HG03442 (cell line): ENCODE measurements around the gene CAPN8.
A peak's percentile ranks its signal among the peaks of the same experiment; 100 is the strongest.

ENCODE experiments used
- ATAC-seq: cut with Tn5 transposase; IDR thresholded peaks from one replicate; pipeline ENCODE4 v1.9.1; 2021; ENCODE audit warnings: mild to moderate bottlenecking, moderate library complexity; ENCODE audit not compliant: unreplicated experiment

CAPN8 gene

DNA sequence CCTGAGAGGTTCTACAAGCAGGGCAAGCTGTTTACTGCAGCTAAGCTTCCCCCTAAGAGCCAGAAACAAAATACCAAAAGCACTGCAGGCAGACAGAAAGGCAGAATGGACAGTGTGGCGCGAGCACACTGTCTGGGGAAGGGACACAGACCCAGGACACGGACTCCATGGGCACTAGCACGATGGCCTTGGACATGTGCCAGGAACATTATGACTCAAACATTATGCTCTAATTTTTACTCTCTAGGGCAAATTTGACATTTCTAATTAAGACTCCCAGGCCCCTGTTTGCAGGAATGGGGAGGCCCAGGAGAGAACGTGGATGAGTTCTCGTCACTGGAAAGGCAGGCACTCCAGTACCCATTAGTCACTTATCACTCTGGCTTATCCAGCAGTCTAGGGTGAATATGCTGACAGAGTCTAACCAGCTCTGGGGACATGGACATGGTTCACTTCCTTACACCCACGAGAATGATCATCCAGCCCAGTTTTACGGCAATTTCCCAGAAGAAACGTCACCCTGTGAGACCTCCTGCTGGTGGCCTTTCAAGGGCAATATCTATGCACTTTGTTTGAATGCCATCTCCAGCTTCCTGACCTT, 45.1 kb downstream of the CAPN8 start:
- ATAC-seq, result no peak

GRCh38 chr1:223618680-223619079, 46.8 kb downstream of the CAPN8 start:
- ATAC-seq, result no peak

DNA sequence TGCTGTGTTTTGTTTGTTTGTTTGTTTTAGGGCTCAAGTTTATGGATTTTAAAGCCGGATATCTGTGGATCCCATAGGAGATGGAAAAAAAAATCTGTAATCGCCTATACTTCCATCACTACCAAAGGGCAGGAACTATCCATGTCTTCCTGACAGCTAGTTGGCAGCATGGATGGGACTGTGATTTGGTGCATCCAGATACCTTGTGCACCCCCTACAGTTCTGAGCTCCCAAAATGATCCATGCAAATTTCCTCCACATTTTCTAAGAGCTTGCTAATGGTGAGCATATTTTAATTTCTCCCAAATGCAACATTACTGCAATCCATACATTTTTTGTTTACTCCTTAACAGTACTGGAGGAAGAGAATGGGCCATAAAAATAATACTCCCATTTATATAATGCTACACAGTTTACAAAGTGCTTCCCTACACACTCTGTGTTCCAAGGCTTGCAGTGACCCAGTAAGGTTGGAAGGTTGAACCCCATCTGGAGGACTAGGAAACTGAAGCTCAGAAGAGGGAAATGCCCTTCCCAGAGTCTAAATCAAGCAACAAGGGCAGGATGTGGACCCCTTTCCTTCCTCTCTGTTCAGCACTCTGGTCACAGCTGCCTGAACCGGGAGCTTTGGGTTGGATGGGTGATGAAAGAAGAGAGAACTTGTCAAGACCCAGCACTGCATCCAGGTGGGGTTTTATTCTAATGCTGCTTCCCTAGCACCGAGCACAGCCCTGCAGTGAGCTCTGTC, 48.0 kb downstream of the CAPN8 start:
- ATAC-seq, result no peak

DNA sequence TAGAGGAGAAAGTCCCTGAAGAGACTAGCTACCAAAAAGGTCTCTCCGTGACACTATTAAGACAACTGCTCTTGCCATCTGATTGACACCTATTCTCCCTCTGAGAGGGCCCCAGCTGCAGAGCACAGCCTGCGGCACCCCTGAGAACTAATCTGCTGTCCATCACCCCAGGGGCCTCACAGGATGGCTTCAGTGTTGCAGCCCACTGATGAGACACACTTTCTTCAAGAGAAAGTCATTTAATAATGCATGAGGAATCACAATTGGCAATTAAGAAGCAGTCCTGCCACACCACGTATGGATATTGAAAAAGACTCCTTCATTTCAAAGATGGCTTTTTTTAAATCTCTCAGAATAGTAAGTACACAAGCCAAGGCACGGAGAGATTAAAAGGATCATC, 48.9 kb downstream of the CAPN8 start:
- ATAC-seq, result no peak

- no peak for ATAC-seq
These were observed 53.6 kb downstream of the CAPN8 start for GRCh38 chr1:223611936-223612335.

DNA sequence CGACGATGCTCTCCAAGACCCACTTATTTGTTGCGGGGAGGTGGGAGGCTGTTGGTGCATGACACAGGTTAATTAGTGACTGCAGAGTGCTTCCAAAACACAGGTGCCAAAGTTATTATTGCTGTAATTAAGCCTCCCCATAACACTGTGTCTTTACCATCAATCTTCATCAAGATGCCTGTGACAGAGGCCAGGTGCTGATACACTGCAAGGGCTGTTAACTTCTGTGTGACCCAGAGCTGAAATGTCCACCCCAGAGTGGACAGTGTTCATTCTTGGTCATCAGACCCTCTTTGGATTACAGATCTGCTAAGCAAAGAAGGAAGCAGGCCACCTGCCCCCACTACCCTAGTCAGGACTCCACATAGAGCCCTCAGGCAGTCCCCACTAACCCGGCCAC, 55.5 kb downstream of the CAPN8 start:
- no peak for ATAC-seq

- ATAC-seq, result no peak
These were observed 56.4 kb downstream of the CAPN8 start for GRCh38 chr1:223609066-223609465.

- no peak for ATAC-seq
These were observed 107.0 kb downstream of the CAPN8 start for GRCh38 chr1:223558512-223558911.

DNA sequence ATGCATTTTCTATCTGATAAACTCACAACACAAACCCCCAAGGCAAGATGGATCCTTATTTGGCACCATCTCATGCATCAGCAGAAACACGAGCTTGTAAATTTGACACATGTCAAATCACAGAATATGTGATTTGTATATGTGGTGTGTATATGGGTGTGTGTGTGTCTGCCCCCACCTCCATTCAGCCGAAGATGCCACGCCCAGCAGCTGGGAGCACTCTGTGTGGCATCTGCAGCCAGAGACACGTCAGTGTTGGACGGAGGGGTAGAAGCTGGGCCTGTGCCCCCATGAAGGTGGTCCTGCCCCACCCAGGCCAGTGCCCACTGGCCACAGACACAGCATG, 108.4 kb downstream of the CAPN8 start:
- no peak for ATAC-seq

- ATAC-seq, result peak; percentile 92
These were observed 108.9 kb downstream of the CAPN8 start for GRCh38 chr1:223556414-223557129.

DNA sequence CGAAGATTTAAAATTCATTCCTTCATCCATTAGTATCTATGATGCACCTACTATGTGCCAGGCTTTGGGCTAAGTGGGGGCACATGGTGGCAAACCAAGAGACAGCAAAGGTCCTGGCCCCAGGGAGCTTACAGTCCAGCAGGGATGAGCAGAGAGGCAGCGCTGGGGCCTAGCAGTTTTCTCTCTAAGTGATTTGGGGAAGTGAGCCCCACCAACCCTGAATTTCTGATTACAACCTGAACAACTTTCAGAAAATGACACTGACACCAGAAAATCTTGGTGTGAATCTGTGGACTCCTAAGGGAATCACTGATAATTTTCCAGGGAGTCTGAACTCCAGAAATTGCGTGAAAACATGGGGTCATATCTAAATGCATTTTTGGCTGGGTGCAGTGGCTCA, 111.5 kb downstream of the CAPN8 start:
- ATAC-seq, result no peak

GRCh38 chr1:223551610-223552009, 113.9 kb downstream of the CAPN8 start:
- ATAC-seq, result no peak

DNA sequence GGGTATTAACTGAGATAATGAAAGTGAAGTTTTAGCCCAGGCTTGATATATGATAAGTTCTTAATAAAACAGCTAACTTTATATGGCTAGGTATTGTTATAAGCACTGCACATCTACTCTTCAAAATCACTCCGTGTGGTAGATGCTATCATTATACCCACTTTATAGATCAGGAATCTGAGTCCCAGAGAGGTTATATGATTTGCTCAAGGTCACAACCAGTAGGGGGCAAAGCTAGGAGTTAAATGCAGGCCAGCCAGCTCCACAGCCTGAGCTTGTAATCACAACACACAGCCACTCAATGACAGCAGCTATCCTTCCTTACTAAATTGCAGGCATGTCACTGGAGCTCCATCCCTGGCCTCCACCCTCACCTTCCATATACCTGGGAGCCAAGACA, 115.8 kb downstream of the CAPN8 start:
- no peak for ATAC-seq

DNA sequence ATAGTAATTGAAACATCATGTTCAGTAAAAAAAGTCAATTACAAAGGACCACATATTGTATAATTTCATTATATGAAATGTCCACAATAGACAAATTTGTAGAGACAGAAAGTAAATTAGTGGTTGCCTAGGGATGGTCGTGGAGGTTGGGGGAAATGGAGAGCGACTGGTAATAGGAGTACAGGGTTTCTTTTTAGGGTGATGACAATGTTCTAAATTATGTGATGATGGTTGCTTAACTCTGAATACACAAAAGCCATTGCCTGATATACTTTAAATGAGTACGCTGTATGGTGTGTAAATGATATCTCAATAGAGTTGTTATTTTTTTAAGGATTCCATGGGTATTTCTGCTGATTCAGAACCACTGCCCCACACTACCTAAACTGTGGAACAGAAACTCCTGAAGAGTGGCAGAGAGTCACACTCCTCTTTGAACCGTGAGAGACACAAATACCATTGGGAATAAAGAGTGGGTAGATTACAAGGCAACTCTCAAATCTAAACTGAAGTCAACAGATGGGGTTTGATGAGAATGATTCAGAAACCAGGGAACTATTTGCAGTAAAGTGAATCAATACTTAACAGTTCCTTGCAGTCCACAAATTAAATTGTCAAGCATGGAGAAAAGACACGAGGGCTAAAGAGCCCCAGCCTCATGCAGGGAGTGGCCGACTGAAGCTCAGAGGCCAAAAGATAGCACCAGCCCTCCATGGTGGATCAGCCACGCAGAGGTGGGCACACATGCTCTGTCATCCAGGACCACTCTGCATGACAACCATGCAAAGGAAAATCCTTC, 118.0 kb downstream of the CAPN8 start:
- ATAC-seq, result no peak

DNA sequence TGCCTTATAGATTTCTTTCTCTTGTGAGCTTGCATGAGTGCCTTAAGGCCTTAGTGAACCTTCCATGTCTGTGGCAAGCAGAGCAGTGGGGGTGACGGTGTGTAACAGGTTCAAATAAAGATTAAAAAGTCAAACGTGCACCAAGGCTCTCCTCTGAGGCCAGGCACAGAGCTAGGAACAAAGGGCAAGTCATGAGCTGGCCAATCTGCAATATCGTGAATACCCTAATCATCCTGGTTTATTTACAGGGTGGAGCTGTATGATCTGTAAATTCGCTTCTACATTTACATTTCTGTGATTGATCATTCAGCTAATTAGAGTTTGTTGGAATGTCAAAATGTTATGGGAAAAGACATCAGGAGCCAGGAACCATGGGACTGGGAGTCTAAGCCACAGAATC, 120.2 kb downstream of the CAPN8 start:
- no peak for ATAC-seq

DNA sequence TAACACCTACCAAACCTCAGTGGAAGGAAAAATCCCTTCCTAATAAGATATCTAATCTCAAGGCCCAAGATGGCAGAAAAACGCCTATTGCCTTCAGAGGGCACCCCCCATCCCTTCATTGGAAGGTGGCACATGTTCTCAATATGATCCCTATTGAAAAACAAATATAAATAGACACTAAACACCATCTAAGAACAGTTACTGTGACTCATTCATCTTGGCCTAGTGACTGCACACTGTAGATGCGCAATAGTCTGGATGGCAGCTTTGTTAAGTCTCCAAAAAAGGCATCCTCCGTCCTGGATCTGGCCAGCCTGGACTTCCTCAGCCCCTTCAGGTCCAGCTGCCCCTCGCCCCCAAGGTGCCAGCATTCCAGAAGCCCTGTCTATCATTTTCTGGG, 121.9 kb downstream of the CAPN8 start:
- no peak for ATAC-seq

- ATAC-seq, result no peak
These were observed 122.7 kb downstream of the CAPN8 start for GRCh38 chr1:223542831-223543230.

DNA sequence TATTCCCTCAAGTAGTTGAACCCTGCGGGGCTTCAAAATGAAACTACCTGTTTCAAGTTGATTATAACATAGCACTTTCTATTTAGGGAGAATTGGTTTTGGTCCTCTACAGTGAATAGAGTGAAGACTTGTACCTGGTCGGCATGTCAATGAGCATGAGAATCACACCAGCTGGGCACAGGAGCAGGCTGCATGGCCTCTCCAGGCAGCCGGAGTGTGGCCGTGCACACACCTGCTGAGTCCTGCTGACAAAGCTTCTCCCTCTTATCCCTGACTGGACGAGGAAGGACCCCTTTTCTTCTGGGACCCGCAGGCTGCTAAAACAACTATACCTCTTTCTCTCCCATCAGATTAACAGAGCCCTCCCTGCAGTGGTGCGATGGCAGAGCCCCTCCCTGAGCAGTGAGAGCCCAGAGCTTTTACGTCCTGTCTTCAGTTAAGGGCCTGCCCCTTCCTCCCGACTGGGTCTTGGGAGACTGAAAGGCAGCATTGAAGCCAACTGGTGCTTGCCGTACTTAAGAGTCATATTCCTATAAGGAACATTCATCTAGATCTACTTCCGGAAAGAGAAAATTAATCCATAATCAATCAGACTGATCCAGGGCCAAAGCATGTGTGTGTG, 124.9 kb downstream of the CAPN8 start:
- no peak for ATAC-seq

DNA sequence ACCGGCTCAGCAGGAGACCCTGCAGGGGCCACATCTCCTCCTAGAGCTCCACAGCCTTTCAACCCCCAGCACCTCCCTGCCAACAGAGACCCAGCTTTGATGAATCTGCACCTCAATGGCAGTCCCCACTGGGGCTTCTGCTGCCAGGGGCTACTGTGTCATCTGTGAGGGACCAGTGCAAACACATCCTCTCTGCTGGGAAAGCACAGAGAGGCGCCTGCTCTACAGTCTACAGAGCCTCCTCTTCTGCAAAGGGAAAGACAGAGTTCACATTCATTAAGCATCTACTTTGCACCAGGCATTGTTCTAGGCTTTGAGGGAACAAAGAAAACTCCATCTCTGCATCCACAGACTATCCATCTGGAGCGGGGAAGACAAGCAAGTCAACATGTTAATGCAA, 125.8 kb downstream of the CAPN8 start:
- ATAC-seq, result no peak

DNA sequence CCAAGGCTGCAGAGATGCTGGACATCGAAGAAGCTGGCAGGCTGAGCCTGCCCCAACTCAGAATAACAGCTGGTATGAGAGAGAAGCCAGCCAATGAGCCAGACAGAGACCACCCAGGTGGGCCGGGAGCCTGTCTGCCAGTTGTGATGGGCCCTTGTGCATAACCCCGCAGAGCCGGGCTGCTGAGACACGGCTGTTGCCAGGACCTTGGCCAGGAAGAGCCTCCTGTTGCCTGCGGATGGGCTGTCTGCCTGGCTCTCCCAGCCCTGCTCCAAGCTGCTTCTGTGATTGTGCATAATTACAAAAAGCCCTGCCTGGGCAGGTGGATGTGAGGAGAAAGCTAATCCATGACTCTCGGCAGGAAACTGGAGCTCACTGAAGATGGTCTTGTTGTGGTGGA, 126.5 kb downstream of the CAPN8 start:
- no peak for ATAC-seq

DNA sequence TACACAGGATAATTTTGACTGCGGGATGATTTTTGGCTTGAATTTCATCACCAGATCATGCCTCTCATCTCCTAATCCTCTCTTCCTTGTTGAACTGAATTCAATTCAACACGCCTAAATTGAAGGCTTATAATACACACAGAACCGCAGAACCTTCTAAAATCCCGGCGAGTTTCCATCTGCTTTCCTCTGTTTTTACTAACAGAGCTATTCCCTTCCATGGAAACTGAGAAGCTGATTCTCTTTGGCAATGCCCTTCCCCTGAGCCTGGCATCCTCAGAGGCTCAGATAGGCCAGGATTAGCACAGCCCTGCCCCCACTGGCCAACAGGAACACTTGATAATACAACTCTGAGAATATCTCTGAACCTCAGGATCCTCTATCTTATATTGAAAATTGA, 130.2 kb downstream of the CAPN8 start:
- ATAC-seq, result no peak
